T-cell (primary cell): ENCODE data around the gene KANSL1. TPM values are rescaled to one million over a fixed set of nuclear protein-coding genes. Genes with fewer than 3 reads are reported as not detected.
A peak's percentile ranks its signal among the peaks of the same experiment; 100 is the strongest.

ENCODE experiments used
- ATAC-seq, 4 experiments: fragments of 200-7000 bp in 3 of 4; fragments of 150-1000 bp in 1 of 4; cut with Tn5 transposase; replicated peaks in 1 of 4; 1 replicate in 3 of 4; 2 replicates in 1 of 4; pipeline ENCODE4 v1.10.0; 2021; ENCODE audit warnings: moderate library complexity in 3 of 4, mild to moderate bottlenecking in 2 of 4, moderate number of reproducible peaks in 1 of 4
- CTCF ChIA-PET, 2 donors: fragments of 300-600 bp; sonication (Branson Sonifier 250); formaldehyde crosslinking; loops; one replicate each; lab custom pipeline; 2022; ENCODE audit warnings: antibody characterized with exemption in 2 of 2; lab: Charles Lee
- POLR2A ChIA-PET, 2 donors: fragments of 300-600 bp; sonication (Branson Sonifier 250); formaldehyde crosslinking; loops; one replicate each; lab custom pipeline; 2022; ENCODE audit warnings: antibody characterized with exemption in 2 of 2; lab: Charles Lee
- DNase-seq, 35 experiments: peaks; one replicate each; pipeline versions ENCODE4 v3.0.0 to v3.0.0-alpha.2; 2013 to 2023
- H3K27ac ChIP-seq: one replicate; pipeline ENCODE4 v1.5.1; 2013; ENCODE audit warnings: low read length
- H3K27me3 ChIP-seq, 2 experiments: replicated peaks in 1 of 2; 1 replicate in 1 of 2; 2 replicates in 1 of 2; pipeline versions ENCODE4 v1.6.1 to v1.7.0; 2013; ENCODE audit warnings: low read length in 1 of 2, mixed read lengths in 1 of 2; ENCODE audit not compliant: control insufficient read depth in 2 of 2, insufficient read depth in 2 of 2; ENCODE audit errors: extremely low read depth in 1 of 2
- H3K36me3 ChIP-seq, 2 donors: 1 replicate in 1 of 2; 2 replicates in 1 of 2; pipeline versions ENCODE4 v1.6.1 to v1.7.0; 2013; ENCODE audit warnings: low read length in 1 of 2; ENCODE audit not compliant: control insufficient read depth in 2 of 2, insufficient read depth in 1 of 2; ENCODE audit errors: extremely low read depth in 1 of 2
- H3K4me1 ChIP-seq, 2 experiments: 1 replicate in 1 of 2; 2 replicates in 1 of 2; pipeline versions ENCODE4 v1.6.1 to v1.7.0; 2013; ENCODE audit warnings: low read length in 2 of 2, mixed read lengths in 1 of 2; ENCODE audit not compliant: insufficient read depth in 2 of 2, control insufficient read depth in 1 of 2; ENCODE audit errors: extremely low read depth in 1 of 2
- H3K4me3 ChIP-seq, 2 donors: 1 replicate in 1 of 2; 2 replicates in 1 of 2; pipeline versions ENCODE4 v1.5.1 to v1.7.0; 2013; ENCODE audit warnings: mild to moderate bottlenecking in 2 of 2, low read length in 1 of 2, moderate library complexity in 1 of 2; ENCODE audit not compliant: control insufficient read depth in 1 of 2; ENCODE audit errors: extremely low read depth in 1 of 2
- H3K9me3 ChIP-seq: 2 replicates; pipeline ENCODE4 v1.7.0; 2013
- H3K27ac Mint-ChIP-seq, 2 donors: one replicate each; pipeline ENCODE4 v1.8.0; 2020 to 2021; ENCODE audit warnings: mild to moderate bottlenecking in 2 of 2, mixed read lengths in 2 of 2
- H3K27me3 Mint-ChIP-seq, 2 donors: one replicate each; pipeline ENCODE4 v1.8.0; 2021 to 2022; ENCODE audit warnings: mixed read lengths in 2 of 2
- H3K36me3 Mint-ChIP-seq: one replicate; pipeline ENCODE4 v1.8.0; 2021; ENCODE audit warnings: mixed read lengths
- H3K4me1 Mint-ChIP-seq, 3 donors: one replicate each; pipeline ENCODE4 v1.8.0; 2020 to 2022; ENCODE audit warnings: mixed read lengths in 3 of 3, mild to moderate bottlenecking in 1 of 3
- H3K4me3 Mint-ChIP-seq, 3 donors: one replicate each; pipeline ENCODE4 v1.8.0; 2020 to 2022; ENCODE audit warnings: mild to moderate bottlenecking in 3 of 3, mixed read lengths in 3 of 3, moderate library complexity in 3 of 3
- H3K9me3 Mint-ChIP-seq, 3 donors: one replicate each; pipeline ENCODE4 v1.8.0; 2020 to 2022; ENCODE audit warnings: mixed read lengths in 3 of 3
- WGBS: methylation state at CpG from one replicate; pipeline ENCODE4 v1.1.5; 2013; ENCODE audit warnings: missing lambda C conversion rate; ENCODE audit not compliant: insufficient coverage; 5-methylcytosine and 5-hydroxymethylcytosine counted together
- total RNA-seq, 35 experiments: library from RNA in 6 of 35; stranded (reverse) in 6 of 35; fragments of 120-200 nt in 1 of 35; gene quantifications; one replicate each; pipeline versions ENCODE4 v1.2.1 to v1.2.4 and lab custom pipeline; 2013 to 2026

Gene KANSL1
- total RNA-seq, 5 donors from 2014 or later (not counting 1 experiment from before 2014, with no cell fraction given): 113 to 301 (median 160) TPM

- H3K36me3 ChIP-seq: peaks cover 5 to 12% of the 10 kb centered on the region in 2 donors
- WGBS: no CpG with 5 or more reads among the region's 3 CpGs
- ChIA-PET POLR2A (interaction anchor here (0.6 kb wide), 3 partner anchors 35 to 1731 kb away, joined by 3 to 9 read pairs (median 5); no protein-coding TSS in a partner anchor), CTCF (interaction anchor here (0.5 to 0.7 kb wide), 6 partner anchors 20 to 598 kb away, joined by 3 to 8 read pairs (median 4); no protein-coding TSS in a partner anchor)
- peaks cover 2 to 3% of the 10 kb centered on the region in 2 experiments for H3K4me1 ChIP-seq
- no peak overlapping the region for H3K4me3 ChIP-seq
- no peak for ATAC-seq
- no peak overlapping the region for H3K27ac Mint-ChIP-seq
- H3K9me3 Mint-ChIP-seq: no peaks in the 10 kb centered on the region
- no peaks in the 10 kb centered on the region for H3K27me3 Mint-ChIP-seq
- no peak overlapping the region for H3K27ac ChIP-seq
- H3K4me1 Mint-ChIP-seq: peaks cover 25 to 37% (median 26%) of the 10 kb centered on the region in 3 donors
- H3K27me3 ChIP-seq: no peaks in the 10 kb centered on the region
- DNase-seq: no peak
- peaks cover 12% of the 10 kb centered on the region for H3K36me3 Mint-ChIP-seq
- H3K9me3 ChIP-seq: no peaks in the 10 kb centered on the region
- H3K4me3 Mint-ChIP-seq: no peak overlapping the region
These were observed 23.5 kb upstream of the KANSL1 start for GRCh38 chr17:46216682-46217081.

GRCh38 chr17:46212634-46213435 lies 19.6 kb upstream of the KANSL1 start:
- peaks cover 2 to 3% of the 10 kb centered on the region in 2 experiments for H3K4me1 ChIP-seq
- H3K27ac ChIP-seq: no peak overlapping the region
- no peaks in the 10 kb centered on the region for H3K27me3 ChIP-seq
- ATAC-seq: peak; percentile 82 to 93 (median 86)
- CTCF ChIA-PET: interaction anchor here (0.5 to 4.5 kb wide), 43 partner anchors 9 to 212 kb away, joined by 3 to 76 read pairs (median 5); partner anchors contain the start of gene KANSL1 (in 2 of the 2)
- peak in 33 of 35 experiments; percentile 25 to 89 (median 56) for DNase-seq
- no peaks in the 10 kb centered on the region for H3K9me3 Mint-ChIP-seq
- H3K4me3 Mint-ChIP-seq: no peak overlapping the region
- H3K9me3 ChIP-seq: no peaks in the 10 kb centered on the region
- no peak overlapping the region for H3K4me3 ChIP-seq
- no peaks in the 10 kb centered on the region for H3K27me3 Mint-ChIP-seq
- H3K4me1 Mint-ChIP-seq: peaks cover 28 to 55% (median 35%) of the 10 kb centered on the region in 3 donors
- peaks cover 5 to 12% of the 10 kb centered on the region in 2 donors for H3K36me3 ChIP-seq
- H3K27ac Mint-ChIP-seq: peak overlapping the region; percentile 55 to 56
- POLR2A ChIA-PET: interaction anchor here (0.6 to 1.2 kb wide), 4 partner anchors 14 to 158 kb away, joined by 4 to 12 read pairs (median 8); partner anchors contain the start of gene KANSL1 (in 1 of the 2)
- no CpG with 5 or more reads among the region's 11 CpGs for WGBS
- peaks cover 15% of the 10 kb centered on the region for H3K36me3 Mint-ChIP-seq

- Histone ChIP-seq H3K27me3 (no peaks in the 10 kb centered on the region), H3K27ac (no peak overlapping the region), H3K4me1 (peaks cover 2 to 4% of the 10 kb centered on the region in 2 experiments), H3K36me3 (no peaks in the 10 kb centered on the region), H3K9me3 (no peaks in the 10 kb centered on the region), H3K4me3 (no peak overlapping the region)
- ChIA-PET POLR2A (interaction anchor here in 1 of 2 donors (0.6 kb wide), 1 partner anchor 1847 kb away, joined by 3 read pairs; no protein-coding TSS in a partner anchor), CTCF (no interaction called here)
- ATAC-seq (no peak), DNase-seq (no peak)
- Mint-ChIP-seq H3K4me1 (peaks cover 41 to 79% (median 44%) of the 10 kb centered on the region in 3 donors), H3K27ac (peak overlapping the region in 1 of 2 donors; percentile 48), H3K9me3 (no peaks in the 10 kb centered on the region), H3K36me3 (peaks cover 4% of the 10 kb centered on the region), H3K4me3 (no peak overlapping the region), H3K27me3 (no peaks in the 10 kb centered on the region)
- 90% methylated on average over 2 of the region's 8 CpGs for WGBS
These were observed 15.8 kb upstream of the KANSL1 start for GRCh38 chr17:46208997-46209396.

GRCh38 chr17:46205975-46206374 lies 12.7 kb upstream of the KANSL1 start:
- POLR2A ChIA-PET: interaction anchor here in 1 of 2 donors (1.0 kb wide), 1 partner anchor 53 kb away, joined by 3 read pairs; no protein-coding TSS in a partner anchor
- no peaks in the 10 kb centered on the region for H3K9me3 Mint-ChIP-seq
- H3K4me1 Mint-ChIP-seq: peaks cover 42 to 87% (median 46%) of the 10 kb centered on the region in 3 donors

GRCh38 chr17:46202424-46202823 lies 9.2 kb upstream of the KANSL1 start:
- no peaks in the 10 kb centered on the region for H3K27me3 ChIP-seq
- H3K4me3 Mint-ChIP-seq: no peak overlapping the region
- H3K9me3 ChIP-seq: no peaks in the 10 kb centered on the region
- no peaks in the 10 kb centered on the region for H3K36me3 ChIP-seq
- DNase-seq: no peak
- no peak for ATAC-seq
- H3K9me3 Mint-ChIP-seq: no peaks in the 10 kb centered on the region
- H3K4me3 ChIP-seq: no peak overlapping the region
- no CpG with 5 or more reads among the region's 2 CpGs for WGBS
- POLR2A ChIA-PET: no interaction called here
- H3K27ac ChIP-seq: no peak overlapping the region
- CTCF ChIA-PET: interaction anchor here in 1 of 2 donors (1.4 to 5.2 kb wide), 2 partner anchors 9 to 24 kb away, joined by 6 to 59 read pairs; no protein-coding TSS in a partner anchor
- H3K27ac Mint-ChIP-seq: no peak overlapping the region
- peaks cover 9% of the 10 kb centered on the region for H3K36me3 Mint-ChIP-seq
- H3K4me1 ChIP-seq: peaks cover 14 to 18% of the 10 kb centered on the region in 2 experiments
- peaks cover 60 to 93% (median 60%) of the 10 kb centered on the region in 3 donors for H3K4me1 Mint-ChIP-seq
- H3K27me3 Mint-ChIP-seq: no peaks in the 10 kb centered on the region

More at GRCh38 chr17:46205975-46206374, 12.7 kb upstream of the KANSL1 start:
- Histone ChIP-seq H3K27me3 (no peaks in the 10 kb centered on the region), H3K36me3 (no peaks in the 10 kb centered on the region), H3K4me1 (peaks cover 6 to 8% of the 10 kb centered on the region in 2 experiments), H3K4me3 (no peak overlapping the region), H3K27ac (no peak overlapping the region), H3K9me3 (no peaks in the 10 kb centered on the region)
- Mint-ChIP-seq H3K36me3 (peaks cover 10% of the 10 kb centered on the region), H3K4me3 (no peak overlapping the region), H3K27ac (peak overlapping the region in 1 of 2 donors; percentile 55), H3K27me3 (no peaks in the 10 kb centered on the region)
- DNase-seq (no peak), ATAC-seq (no peak)
- CTCF ChIA-PET: interaction anchor here (0.6 to 1.0 kb wide), 10 partner anchors 10 to 1346 kb away, joined by 3 to 9 read pairs (median 3); partner anchors contain the start of genes KANSL1 (in 2 of the 2) and STH (in 1 of the 2)

GRCh38 chr17:46201491-46201890 lies 8.3 kb upstream of the KANSL1 start:
- H3K9me3 ChIP-seq: no peaks in the 10 kb centered on the region
- Mint-ChIP-seq H3K4me3 (no peak overlapping the region), H3K36me3 (peaks cover 13% of the 10 kb centered on the region), H3K27me3 (no peaks in the 10 kb centered on the region), H3K9me3 (no peaks in the 10 kb centered on the region), H3K4me1 (peaks cover 62 to 94% (median 65%) of the 10 kb centered on the region in 3 donors), H3K27ac (no peak overlapping the region)
- no peak for ATAC-seq
- no peaks in the 10 kb centered on the region for H3K27me3 ChIP-seq
- DNase-seq: no peak
- H3K36me3 ChIP-seq: no peaks in the 10 kb centered on the region
- ChIA-PET CTCF (interaction anchor here in 1 of 2 donors (0.7 to 5.2 kb wide), 5 partner anchors 8 to 23 kb away, joined by 3 to 59 read pairs (median 4); partner anchors contain the start of gene KANSL1), POLR2A (interaction anchor here (0.6 to 0.7 kb wide), 3 partner anchors 10 to 59 kb away, joined by 4 to 5 read pairs (median 5); no protein-coding TSS in a partner anchor)
- WGBS: no CpG with 5 or more reads among the region's 3 CpGs
- H3K4me1 ChIP-seq: peaks cover 22 to 24% of the 10 kb centered on the region in 2 experiments
- no peak overlapping the region for H3K27ac ChIP-seq
- no peak overlapping the region for H3K4me3 ChIP-seq
